Ectodermal cell (in vitro differentiated cells): ENCODE results near the gene TCEAL3.
"Not testable (repeated sequence)": the region's sequence is repeated elsewhere in the genome, so short reads cannot be mapped to it uniquely, and the experiment has no call there.

Source experiments
- H3K27ac ChIP-seq: 2 replicates; pipeline ENCODE4 v1.7.0; 2013; ENCODE audit warnings: mild to moderate bottlenecking, low read depth, low read length; ENCODE audit not compliant: insufficient read depth, poor library complexity, severe bottlenecking
- H3K27me3 ChIP-seq: 2 replicates; pipeline ENCODE4 v1.7.0; 2013; ENCODE audit warnings: mild to moderate bottlenecking, low read length; ENCODE audit not compliant: insufficient read depth, control insufficient read depth, poor library complexity, severe bottlenecking
- H3K36me3 ChIP-seq: one replicate; pipeline ENCODE4 v1.7.0; 2013; ENCODE audit warnings: low read length; ENCODE audit not compliant: control insufficient read depth, insufficient read depth
- H3K4me1 ChIP-seq: one replicate; pipeline ENCODE4 v1.7.0; 2013; ENCODE audit warnings: low read length; ENCODE audit not compliant: control insufficient read depth, insufficient read depth
- H3K4me3 ChIP-seq: 2 replicates; pipeline ENCODE4 v1.7.0; 2013; ENCODE audit warnings: low read depth, low read length, control low read depth; ENCODE audit not compliant: insufficient read depth
- H3K9me3 ChIP-seq: 2 replicates; pipeline ENCODE4 v1.7.0; 2013; ENCODE audit warnings: mild to moderate bottlenecking, low read length, moderate library complexity; ENCODE audit not compliant: control insufficient read depth
- WGBS, 2 experiments: methylation state at CpG; one replicate each; pipeline ENCODE4 v1.1.7; 2013; ENCODE audit warnings: missing lambda C conversion rate in 2 of 2; 5-methylcytosine and 5-hydroxymethylcytosine counted together

TCEAL3 gene

DNA sequence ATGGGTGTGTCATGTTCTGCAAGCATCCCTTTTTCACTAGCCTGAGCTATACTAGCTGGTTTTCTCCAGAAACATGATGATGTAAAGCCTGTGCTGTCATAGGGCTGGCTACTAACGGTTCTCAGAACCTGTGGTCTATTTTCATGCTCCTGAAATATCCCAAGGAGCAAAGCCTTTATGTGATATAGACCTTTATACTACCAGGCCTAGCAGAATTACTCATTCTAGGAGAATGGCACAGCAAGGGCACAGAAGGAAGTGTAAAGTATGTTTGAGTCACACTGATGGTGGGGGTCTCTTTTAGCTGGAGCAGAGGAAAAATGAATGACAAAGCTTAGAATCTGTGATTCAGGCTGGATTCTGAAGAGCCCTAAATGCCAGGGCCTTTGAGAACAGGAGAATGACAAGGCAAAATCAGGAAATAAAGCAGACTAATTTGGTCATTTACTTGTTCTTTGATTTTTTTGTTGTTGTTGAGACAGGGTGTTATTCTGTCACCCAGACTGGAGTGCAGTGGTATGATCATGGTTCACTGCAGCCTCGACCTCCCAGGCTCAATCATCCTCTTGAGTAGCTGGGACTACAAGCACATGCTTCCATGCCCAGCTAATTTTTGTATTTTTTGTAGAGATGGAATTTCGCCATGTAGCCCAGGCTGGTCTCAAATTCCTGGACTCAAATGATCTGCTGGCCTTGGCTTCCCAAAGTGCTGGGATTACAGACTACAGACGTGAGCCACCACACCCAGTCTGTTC lies 32.8 kb downstream of the TCEAL3 start:
- Histone ChIP-seq H3K9me3 (no peaks in the 10 kb centered on the region), H3K4me3 (no peak overlapping the region), H3K36me3 (no peaks in the 10 kb centered on the region), H3K27ac (no peak overlapping the region), H3K27me3 (no peaks in the 10 kb centered on the region), H3K4me1 (peaks cover 9% of the 10 kb centered on the region)
- whole genome bisulfite sequencing, 2 experiments: 76 to 84% methylated on average over 4 of the region's 4 CpGs

DNA sequence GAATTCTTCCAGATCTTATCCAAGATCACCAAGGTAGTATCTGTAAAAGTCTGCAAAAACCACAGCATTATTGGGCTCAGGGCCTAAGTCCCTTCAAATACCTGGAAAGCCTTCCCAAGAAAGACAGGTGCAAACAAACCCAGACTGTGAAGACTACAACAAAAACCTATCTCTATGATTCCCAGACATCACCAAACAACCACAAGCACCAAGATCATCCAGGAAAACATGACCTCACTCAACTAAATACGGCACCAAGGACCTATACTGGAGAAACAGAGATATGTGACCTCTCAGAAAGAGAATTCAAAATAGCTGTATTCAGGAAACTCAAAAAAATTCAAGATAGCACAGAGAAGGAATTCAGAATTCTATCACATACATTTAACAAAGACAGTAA lies 36.4 kb downstream of the TCEAL3 start:
- Histone ChIP-seq H3K27ac (no peak overlapping the region), H3K36me3 (no peaks in the 10 kb centered on the region), H3K27me3 (no peaks in the 10 kb centered on the region), H3K4me1 (no peaks in the 10 kb centered on the region), H3K4me3 (no peak overlapping the region), H3K9me3 (no peaks in the 10 kb centered on the region)
- WGBS, 2 experiments: 91% methylated on average over 1 of the region's 1 CpG; no CpG with 5 or more reads in 1 of the 2 experiments

DNA sequence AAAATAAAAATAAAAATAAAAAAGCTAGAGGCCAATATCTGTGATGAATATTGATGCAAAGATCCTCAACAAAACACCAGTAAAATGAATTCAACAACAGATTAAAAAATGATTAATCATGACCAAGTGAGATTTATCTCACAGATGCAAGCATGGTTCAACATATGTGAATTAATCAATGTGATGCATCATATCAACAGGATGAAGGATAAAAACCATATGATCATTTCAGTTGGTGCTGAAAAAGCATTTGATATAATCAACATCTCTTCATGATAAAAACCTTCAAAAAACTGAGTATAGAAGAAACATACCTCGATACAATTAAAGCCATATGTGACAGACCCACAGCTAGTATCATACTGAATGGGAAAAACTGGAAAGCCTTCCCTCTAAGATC lies 39.9 kb downstream of the TCEAL3 start:
- no peak overlapping the region for H3K4me3 ChIP-seq
- H3K9me3 ChIP-seq: no peaks in the 10 kb centered on the region
- 83 to 100% methylated on average over 1 of the region's 1 CpG for WGBS, 2 experiments
- no peak overlapping the region for H3K27ac ChIP-seq
- H3K4me1 ChIP-seq: no peaks in the 10 kb centered on the region
- no peaks in the 10 kb centered on the region for H3K27me3 ChIP-seq
- H3K36me3 ChIP-seq: no peaks in the 10 kb centered on the region

DNA sequence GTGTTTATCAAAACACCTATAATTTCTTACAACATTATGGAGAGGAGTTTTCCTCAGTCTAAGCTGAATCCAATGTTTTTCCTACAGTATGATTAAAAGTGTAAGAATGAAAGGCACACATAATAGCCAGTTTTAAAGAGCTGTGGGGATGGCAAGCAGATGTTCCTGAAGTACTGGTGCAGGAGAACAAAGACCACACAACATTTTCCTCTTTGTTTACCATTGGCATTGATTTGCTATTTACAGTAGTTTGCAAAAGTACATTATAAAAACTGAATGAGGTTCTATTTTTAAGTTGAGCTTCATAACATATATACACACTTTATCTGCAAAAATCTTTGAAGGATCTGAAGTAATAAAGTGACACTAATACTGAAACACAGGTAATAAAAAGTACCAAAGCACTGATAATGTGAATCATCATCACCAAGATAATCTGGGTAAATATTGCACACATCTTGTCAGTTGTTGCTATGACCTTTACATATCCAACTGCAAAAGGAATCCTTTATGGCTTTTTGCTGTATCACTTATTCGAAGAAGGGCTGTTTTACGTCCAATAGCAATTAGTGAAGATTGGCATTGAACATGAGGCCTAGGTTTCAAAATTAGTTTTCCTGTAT lies 43.5 kb downstream of the TCEAL3 start:
- no peak overlapping the region for H3K4me3 ChIP-seq
- H3K27ac ChIP-seq: no peak overlapping the region
- no peaks in the 10 kb centered on the region for H3K36me3 ChIP-seq
- H3K27me3 ChIP-seq: no peaks in the 10 kb centered on the region
- H3K4me1 ChIP-seq: no peaks in the 10 kb centered on the region
- 100% methylated on average over 1 of the region's 2 CpGs; no CpG with 5 or more reads in 1 of the 2 experiments for WGBS, 2 experiments
- no peaks in the 10 kb centered on the region for H3K9me3 ChIP-seq

DNA sequence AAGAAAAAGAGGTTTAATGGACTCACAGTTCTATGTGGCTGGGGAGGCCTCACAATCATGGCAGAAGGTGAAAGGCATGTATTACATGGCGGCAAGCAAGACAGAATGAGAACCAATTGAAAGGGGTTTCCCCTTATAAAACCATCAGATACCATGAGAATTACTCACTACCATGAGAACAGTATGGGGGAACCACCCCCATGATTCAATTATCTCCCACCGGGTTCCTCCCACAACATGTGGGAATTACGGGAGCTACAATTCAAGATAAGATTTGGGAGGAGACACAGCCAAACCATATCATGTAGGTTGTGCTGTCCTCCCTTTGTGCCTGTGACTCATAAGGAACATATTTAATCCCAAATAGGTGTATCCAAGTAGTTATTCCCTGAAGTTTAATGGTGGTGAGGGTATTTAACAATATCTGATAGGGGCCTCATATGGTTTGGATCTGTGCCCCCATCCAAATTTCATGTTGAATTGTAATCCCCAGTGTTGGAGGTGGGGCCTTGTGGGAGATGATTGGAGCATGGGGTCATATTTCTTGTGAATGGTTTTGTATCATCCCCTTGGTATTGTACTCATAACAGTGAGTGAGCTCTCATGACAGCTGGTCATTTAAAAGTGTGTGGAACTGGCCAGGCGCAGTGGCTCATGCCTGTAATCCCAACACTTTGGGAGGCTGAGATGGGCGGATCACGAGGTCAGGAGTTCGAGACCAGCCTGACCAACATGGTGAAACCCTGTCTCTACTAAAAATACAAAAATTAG lies 47.7 kb downstream of the TCEAL3 start:
- not testable (repeated sequence) for H3K4me1 ChIP-seq, H3K27me3 ChIP-seq, H3K27ac ChIP-seq, H3K4me3 ChIP-seq, H3K9me3 ChIP-seq, H3K36me3 ChIP-seq
- 86 to 96% methylated on average over 7 of the region's 7 CpGs for WGBS, 2 experiments

DNA sequence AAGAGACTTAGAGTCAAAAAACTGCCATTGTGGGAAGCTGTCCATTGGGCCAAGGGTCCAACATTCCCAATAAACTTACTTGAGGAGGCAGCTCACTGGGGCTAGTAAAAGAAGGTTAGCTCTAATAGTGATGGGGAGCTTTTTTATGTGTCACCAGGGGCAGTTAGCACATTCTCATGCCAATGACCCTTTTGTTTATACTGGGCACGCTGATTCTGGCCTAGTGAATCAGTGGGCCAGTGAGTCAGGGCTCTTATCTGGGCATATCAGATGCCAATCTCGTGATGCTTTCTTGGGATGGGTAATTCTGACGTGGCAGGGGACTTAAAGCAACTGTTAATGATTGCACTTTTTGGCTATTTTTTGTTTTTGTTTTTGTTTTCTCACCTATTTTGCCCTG lies 48.9 kb downstream of the TCEAL3 start:
- no peaks in the 10 kb centered on the region for H3K27me3 ChIP-seq
- WGBS, 2 experiments: 66 to 76% methylated on average over 3 of the region's 3 CpGs
- H3K36me3 ChIP-seq: no peaks in the 10 kb centered on the region
- no peaks in the 10 kb centered on the region for H3K9me3 ChIP-seq
- H3K4me1 ChIP-seq: no peaks in the 10 kb centered on the region
- H3K4me3 ChIP-seq: no peak overlapping the region
- no peak overlapping the region for H3K27ac ChIP-seq

DNA sequence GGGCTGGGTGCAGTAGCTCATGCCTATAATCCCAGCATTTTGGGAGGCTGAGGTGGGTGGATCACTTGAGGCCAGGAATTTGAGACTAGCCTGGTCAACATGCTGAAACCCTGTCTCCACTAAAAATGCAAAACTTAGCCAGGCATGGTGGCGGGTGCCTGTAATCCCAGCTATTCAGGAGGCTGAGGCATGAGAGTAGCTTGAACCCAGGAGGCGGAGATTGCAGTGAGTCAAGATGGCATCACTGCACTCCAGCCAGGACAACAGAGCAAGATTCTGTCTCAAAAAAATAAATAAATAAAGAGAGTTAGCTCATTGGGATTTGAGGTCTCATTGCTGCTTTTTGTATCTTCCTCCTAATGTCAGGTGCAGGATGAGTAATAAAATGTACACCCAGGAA lies 49.3 kb downstream of the TCEAL3 start:
- not testable (repeated sequence) for H3K27ac ChIP-seq, H3K4me1 ChIP-seq
- 92 to 93% methylated on average over 2 of the region's 2 CpGs for WGBS, 2 experiments

DNA sequence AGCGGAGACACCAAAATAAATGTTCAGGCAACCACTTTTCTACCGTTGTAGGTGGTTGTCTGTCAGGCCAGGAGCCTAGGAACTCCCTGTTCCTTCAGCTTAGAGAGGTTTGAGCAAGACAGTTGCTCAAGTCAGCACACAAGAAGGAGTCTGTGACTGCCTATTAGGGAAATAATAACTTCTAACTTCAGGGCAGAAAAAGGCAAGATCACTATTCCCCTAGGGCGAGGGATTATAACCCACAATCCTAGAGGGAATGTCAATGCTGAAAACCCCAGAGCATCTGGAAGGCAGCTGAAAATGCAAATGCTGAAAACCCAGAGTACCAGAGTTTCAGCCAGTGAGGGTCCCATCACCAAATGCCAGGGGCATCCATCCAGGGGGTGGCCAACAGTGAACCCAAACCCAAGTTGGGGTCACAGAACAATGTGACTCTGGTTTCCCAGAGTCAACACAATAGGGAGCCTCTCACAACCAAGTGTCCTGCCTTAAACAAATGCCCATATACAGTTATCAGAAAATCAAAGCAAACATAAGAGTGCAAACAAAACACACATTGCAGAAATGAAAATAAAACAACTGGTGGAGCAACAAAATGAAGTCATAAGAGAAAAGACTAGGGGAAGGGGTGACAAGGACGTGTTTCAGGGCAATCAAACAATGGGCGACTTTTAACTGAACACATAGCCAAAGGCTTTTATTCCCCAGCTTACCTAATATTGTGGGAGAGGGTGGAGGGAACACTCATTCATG lies 51.1 kb downstream of the TCEAL3 start:
- no peak overlapping the region for H3K4me3 ChIP-seq
- no peaks in the 10 kb centered on the region for H3K27me3 ChIP-seq
- H3K36me3 ChIP-seq: no peaks in the 10 kb centered on the region
- H3K9me3 ChIP-seq: no peaks in the 10 kb centered on the region
- 89 to 95% methylated on average over 5 of the region's 5 CpGs for WGBS, 2 experiments
- H3K27ac ChIP-seq: no peak overlapping the region
- H3K4me1 ChIP-seq: no peaks in the 10 kb centered on the region

More for the DNA sequence above, 49.3 kb downstream of the TCEAL3 start:
- H3K9me3 ChIP-seq, H3K36me3 ChIP-seq, H3K27me3 ChIP-seq, H3K4me3 ChIP-seq: not testable (repeated sequence)

DNA sequence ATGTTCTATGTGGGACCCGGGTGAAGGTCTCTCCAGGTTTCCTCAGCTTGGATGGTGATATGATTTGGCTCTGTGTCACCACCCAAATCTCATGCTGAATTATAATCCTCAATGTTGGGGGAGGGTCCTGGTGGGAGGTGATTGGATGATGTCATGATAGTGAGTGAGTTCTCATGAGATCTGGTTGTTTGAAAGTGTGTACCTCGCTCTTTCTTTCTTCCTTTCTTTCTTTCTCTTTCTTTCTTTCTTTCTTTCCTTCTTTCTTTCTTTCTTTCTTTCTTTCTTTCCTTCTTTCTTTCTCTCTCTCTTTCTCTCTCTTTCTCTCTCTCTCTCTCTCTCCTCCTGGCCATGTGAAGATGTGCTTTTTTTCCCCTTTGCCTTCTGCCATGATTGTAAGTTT lies 51.7 kb downstream of the TCEAL3 start:
- 96 to 100% methylated on average over 2 of the region's 2 CpGs for WGBS, 2 experiments
- not testable (repeated sequence) for H3K36me3 ChIP-seq, H3K9me3 ChIP-seq, H3K4me1 ChIP-seq, H3K27me3 ChIP-seq, H3K27ac ChIP-seq, H3K4me3 ChIP-seq
